H1 (cell line): ENCODE data around the gene LPP. TPM values are rescaled to one million over a fixed set of nuclear protein-coding genes. Genes with fewer than 3 reads are reported as not detected.

Experiments
- CTCF ChIA-PET: fragments of 300-600 bp; sonication (Branson Sonifier 250); formaldehyde crosslinking; loops from one replicate; lab custom pipeline; 2021; ENCODE audit not compliant: partially characterized antibody; lab: Charles Lee
- POLR2A ChIA-PET: fragments of 300-600 bp; sonication (Branson Sonifier 250); formaldehyde crosslinking; loops from one replicate; lab custom pipeline; 2021; ENCODE audit warnings: inconsistent platforms; ENCODE audit not compliant: partially characterized antibody; lab: Charles Lee
- DNase-seq, 2 experiments: peaks; one replicate each; pipeline versions ENCODE4 v3.0.0 to v3.0.0-alpha.2; 2010 to 2022; ENCODE audit warnings: low spot score in 2 of 2, low read depth in 1 of 2, mixed read lengths in 1 of 2
- FAIRE-seq: peaks from 2 replicates; lab custom pipeline; 2011; peaks lifted over from hg19 to GRCh38; lab: Jason Lieb, UNC
- H2AFZ ChIP-seq: 2 replicates; pipeline ENCODE4 v1.8.1; 2012; ENCODE audit warnings: low read length, inconsistent platforms
- H2AK5ac ChIP-seq: 2 replicates; pipeline ENCODE4 v1.6.1; 2013; ENCODE audit warnings: low read depth, low read length
- H2BK120ac ChIP-seq: replicated peaks from 2 replicates; pipeline ENCODE3; 2013; ENCODE audit warnings: low read depth, low read length, inconsistent platforms
- H2BK12ac ChIP-seq: 2 replicates; pipeline ENCODE4 v1.6.1; 2013; ENCODE audit warnings: low read depth, low read length
- H2BK15ac ChIP-seq: 2 replicates; pipeline ENCODE4 v1.6.1; 2013; ENCODE audit warnings: low read length
- H2BK20ac ChIP-seq: 2 replicates; pipeline ENCODE4 v1.6.1; 2013; ENCODE audit warnings: low read length
- H2BK5ac ChIP-seq: 2 replicates; pipeline ENCODE4 v1.6.1; 2013; ENCODE audit warnings: low read depth, low read length
- H3K14ac ChIP-seq: 2 replicates; pipeline ENCODE4 v1.6.1; 2013; ENCODE audit warnings: inconsistent platforms; ENCODE audit not compliant: insufficient read length
- H3K18ac ChIP-seq: 2 replicates; pipeline ENCODE4 v1.6.1; 2013; ENCODE audit warnings: low read length; ENCODE audit errors: extremely low read depth
- H3K23ac ChIP-seq: 2 replicates; pipeline ENCODE4 v1.6.1; 2013; ENCODE audit warnings: inconsistent platforms; ENCODE audit not compliant: insufficient read length
- H3K23me2 ChIP-seq: 2 replicates; pipeline ENCODE4 v1.6.1; 2013; ENCODE audit warnings: low read depth, low read length
- H3K27ac ChIP-seq: 2 replicates; pipeline ENCODE4 v1.6.1; 2011; ENCODE audit warnings: low read depth, low read length, inconsistent platforms
- H3K27me3 ChIP-seq, 4 experiments: replicated peaks in 1 of 4; 1 replicate in 1 of 4; 2 replicates in 3 of 4; pipeline versions ENCODE4 v1.6.1 to v1.8.1; 2011 to 2013; ENCODE audit warnings: low read length in 3 of 4, mild to moderate bottlenecking in 3 of 4, inconsistent platforms in 2 of 4, mixed read lengths in 2 of 4, moderate library complexity in 1 of 4; ENCODE audit not compliant: control insufficient read depth in 3 of 4, insufficient read depth in 3 of 4; ENCODE audit errors: extremely low read depth in 1 of 4
- H3K36me3 ChIP-seq, 4 experiments: 2 replicates each; pipeline versions ENCODE4 v1.6.1 to v1.8.1; 2011 to 2013; ENCODE audit warnings: mild to moderate bottlenecking in 4 of 4, low read length in 3 of 4, moderate library complexity in 2 of 4, control low read depth in 1 of 4, inconsistent platforms in 1 of 4; ENCODE audit not compliant: insufficient read depth in 4 of 4, control insufficient read depth in 2 of 4
- H3K4ac ChIP-seq: replicated peaks from 2 replicates; pipeline ENCODE3; 2013; ENCODE audit warnings: low read length, low read depth, mixed read lengths, inconsistent platforms; ENCODE audit not compliant: insufficient read length
- H3K4me1 ChIP-seq, 4 experiments: replicated peaks in 1 of 4; 1 replicate in 1 of 4; 2 replicates in 3 of 4; pipeline versions ENCODE4 v1.6.1 to v1.8.1; 2011 to 2013; ENCODE audit warnings: low read length in 3 of 4, inconsistent platforms in 2 of 4, mixed read lengths in 1 of 4; ENCODE audit not compliant: insufficient read depth in 4 of 4, control insufficient read depth in 3 of 4
- H3K4me2 ChIP-seq, 2 experiments: 2 replicates each; pipeline versions ENCODE4 v1.6.1 to v1.8.1; 2011 to 2013; ENCODE audit warnings: low read depth in 2 of 2, low read length in 2 of 2, control low read depth in 1 of 2, inconsistent platforms in 1 of 2, mild to moderate bottlenecking in 1 of 2; ENCODE audit not compliant: insufficient read depth in 1 of 2
- H3K4me3 ChIP-seq, 4 experiments: fragments of 200-600, 300-600 bp in 1 of 4; sonication (generic), shearing (Covaris generic), sonication (Bioruptor Twin) in 1 of 4; 2 replicates each; pipeline versions ENCODE4 v1.5.1 to v1.8.1; 2011 to 2016; ENCODE audit warnings: low read length in 4 of 4, low read depth in 3 of 4, control low read depth in 2 of 4, inconsistent platforms in 2 of 4, mild to moderate bottlenecking in 2 of 4, mixed read lengths in 1 of 4, moderate library complexity in 1 of 4; ENCODE audit not compliant: insufficient read depth in 2 of 4; ENCODE audit errors: extremely low read depth in 1 of 4
- H3K56ac ChIP-seq: replicated peaks from 2 replicates; pipeline ENCODE3; 2013; ENCODE audit warnings: low read depth, mild to moderate bottlenecking, mixed read lengths, low read length, inconsistent platforms; ENCODE audit not compliant: insufficient read length
- H3K79me1 ChIP-seq: 2 replicates; pipeline ENCODE4 v1.6.1; 2013; ENCODE audit warnings: low read depth, low read length, control low read depth
- H3K79me2 ChIP-seq, 2 experiments: 2 replicates each; pipeline versions ENCODE4 v1.6.1 to v1.8.1; 2012 to 2013; ENCODE audit warnings: low read length in 2 of 2, mild to moderate bottlenecking in 2 of 2, inconsistent platforms in 1 of 2; ENCODE audit not compliant: insufficient read depth in 2 of 2, control insufficient read depth in 1 of 2
- H3K9ac ChIP-seq, 4 experiments: replicated peaks in 1 of 4; 1 replicate in 1 of 4; 2 replicates in 3 of 4; pipeline versions ENCODE4 v1.6.1 to v1.8.1; 2011 to 2013; ENCODE audit warnings: low read depth in 3 of 4, low read length in 3 of 4, control low read depth in 2 of 4, mild to moderate bottlenecking in 2 of 4, moderate library complexity in 2 of 4, inconsistent platforms in 1 of 4; ENCODE audit errors: extremely low read depth in 1 of 4
- H3K9me3 ChIP-seq, 2 experiments: 2 replicates each; pipeline versions ENCODE4 v1.6.1 to v1.8.1; 2012 to 2013; ENCODE audit warnings: mild to moderate bottlenecking in 2 of 2, moderate library complexity in 2 of 2, control low read depth in 1 of 2, inconsistent platforms in 1 of 2, low read depth in 1 of 2, low read length in 1 of 2, mixed read lengths in 1 of 2; ENCODE audit not compliant: insufficient read depth in 2 of 2
- H4K20me1 ChIP-seq, 2 experiments: replicated peaks in 1 of 2; 2 replicates each; pipeline versions ENCODE3 to v1.8.1; 2011 to 2013; ENCODE audit warnings: inconsistent platforms in 2 of 2, low read length in 2 of 2, mild to moderate bottlenecking in 1 of 2; ENCODE audit not compliant: insufficient read depth in 2 of 2, control insufficient read depth in 1 of 2
- H4K5ac ChIP-seq: 2 replicates; pipeline ENCODE4 v1.6.1; 2013; ENCODE audit warnings: low read length, low read depth, mixed read lengths, inconsistent platforms; ENCODE audit not compliant: insufficient read length
- H4K8ac ChIP-seq: 2 replicates; pipeline ENCODE4 v1.8.0; 2013; ENCODE audit warnings: mild to moderate bottlenecking, moderate library complexity, low read length, inconsistent platforms; ENCODE audit not compliant: insufficient read depth; ENCODE audit errors: extremely low read depth
- H4K91ac ChIP-seq: replicated peaks from 2 replicates; pipeline ENCODE3; 2013; ENCODE audit warnings: low read length, mixed read lengths, inconsistent platforms; ENCODE audit not compliant: insufficient read length
- ATF2 ChIP-seq: IDR thresholded peaks from 2 replicates; pipeline ENCODE4 v1.6.1; 2012; ENCODE audit warnings: low read length, inconsistent platforms
- CHD1 ChIP-seq: IDR thresholded peaks from 2 replicates; pipeline ENCODE4 v1.6.1; 2012; ENCODE audit warnings: low read depth, low read length, improper control_type of control experiment
- CREB1 ChIP-seq: IDR thresholded peaks from 2 replicates; pipeline ENCODE4 v1.6.1; 2012; ENCODE audit warnings: inconsistent platforms
- E2F6 ChIP-seq: IDR thresholded peaks from 2 replicates; pipeline ENCODE4 v1.6.1; 2012; ENCODE audit warnings: inconsistent platforms
- GTF2F1 ChIP-seq: IDR thresholded peaks from 2 replicates; pipeline ENCODE4 v1.6.1; 2012; ENCODE audit warnings: low read depth, low read length, improper control_type of control experiment, borderline replicate concordance
- KDM4A ChIP-seq: IDR thresholded peaks from one replicate; pipeline ENCODE4 v1.7.1; 2012; ENCODE audit warnings: low read depth, mild to moderate bottlenecking, moderate library complexity, low read length, inconsistent platforms; ENCODE audit not compliant: severe bottlenecking
- MAFK ChIP-seq: IDR thresholded peaks from 2 replicates; pipeline ENCODE4 v1.6.1; 2012; ENCODE audit warnings: low read depth, mild to moderate bottlenecking, improper control_type of control experiment, low read length
- POLR2AphosphoS5 ChIP-seq: IDR thresholded peaks from 2 replicates; pipeline ENCODE4 v1.6.1; 2011; ENCODE audit warnings: low read depth, low read length
- RFX5 ChIP-seq: IDR thresholded peaks from 2 replicates; pipeline ENCODE4 v1.6.1; 2011; ENCODE audit warnings: low read depth, low read length, improper control_type of control experiment, borderline replicate concordance
- SIN3A ChIP-seq, 2 experiments: IDR thresholded peaks in 1 of 2; conservative IDR thresholded peaks in 1 of 2; 2 replicates each; pipeline ENCODE4 v1.6.1; 2011 to 2012; ENCODE audit warnings: low read length in 2 of 2, improper control_type of control experiment in 1 of 2, low read depth in 1 of 2, mild to moderate bottlenecking in 1 of 2
- SIRT6 ChIP-seq: IDR thresholded peaks from one replicate; pipeline ENCODE4 v1.7.1; 2012; ENCODE audit warnings: low read length, inconsistent platforms
- SP4 ChIP-seq: IDR thresholded peaks from 2 replicates; pipeline ENCODE4 v1.6.1; 2012; ENCODE audit warnings: low read length, inconsistent platforms
- WGBS, 2 experiments: shearing (Covaris generic) in 1 of 2; methylation state at CpG; one replicate each; pipeline versions ENCODE4 v1.1.6 to v1.1.7; 2013 to 2015; ENCODE audit warnings: low lambda C conversion rate in 2 of 2, mixed read lengths in 2 of 2, inconsistent platforms in 1 of 2, low coverage in 1 of 2, missing lambda C conversion rate in 1 of 2; ENCODE audit not compliant: insufficient replicate concordance in 2 of 2, insufficient coverage in 1 of 2, insufficient read length in 1 of 2; ENCODE audit errors: extremely low coverage in 1 of 2, missing lambda C conversion rate in 1 of 2; 5-methylcytosine and 5-hydroxymethylcytosine counted together
- polyA plus RNA-seq, 7 experiments: library from polyadenylated mRNA; depleted of rRNA in 3 of 7; stranded (reverse) in 5 of 7; unstranded in 2 of 7; fragments of >200 nt in 5 of 7; fragments of 200-250 nt in 2 of 7; gene quantifications; 1 replicate in 5 of 7; 2 replicates in 1 of 7; 4 replicates in 1 of 7; pipeline versions ENCODE4 v1.2.1 to v1.2.3, GENCODE V29; 2011 to 2013; ENCODE audit warnings: missing spikeins in 2 of 7, mixed read lengths in 2 of 7
- total RNA-seq: library from RNA; stranded (reverse); fragmentation: NEBNext Ultra II Directional; extraction: Animal tissue kit (Norgen Biotek cat#: 25700); gene quantifications from 2 replicates; pipeline ENCODE4 v1.2.1, GENCODE V29; 2021

The LPP gene
- total and polyA plus RNA-seq, 2 of the 8 experiments (the other 6 are each of a cell fraction or from before 2014, with no cell fraction given), result 10.0 to 53.3 TPM

- Histone ChIP-seq H3K27me3 (no peaks in the 10 kb centered on the region), H2BK5ac (no peak overlapping the region), H4K8ac (no peak overlapping the region), H3K36me3 (no peaks in the 10 kb centered on the region), H2AFZ (no peak overlapping the region), H3K23me2 (no peaks in the 10 kb centered on the region), H3K18ac (no peak overlapping the region), H3K27ac (no peak overlapping the region), H3K14ac (no peak overlapping the region), H3K4me2 (no peak overlapping the region), H3K23ac (no peak overlapping the region), H3K4ac (no peak overlapping the region), H3K9me3 (no peaks in the 10 kb centered on the region), H3K4me3 (no peak overlapping the region), H3K9ac (no peak overlapping the region), H2AK5ac (no peak overlapping the region), H4K5ac (no peak overlapping the region), H2BK120ac (no peak overlapping the region), H3K79me1 (no peaks in the 10 kb centered on the region), H3K4me1 (0 out of 7 replicates have a peak, but pooled peaks cover 0 to 2% (median 0%) of the 10 kb centered on the region in 4 experiments), H2BK15ac (no peak overlapping the region), H4K20me1 (no peaks in the 10 kb centered on the region), H3K79me2 (no peaks in the 10 kb centered on the region), H4K91ac (no peak overlapping the region), H2BK20ac (no peak overlapping the region), H2BK12ac (no peak overlapping the region), H3K56ac (no peak overlapping the region)
- 91% methylated on average over 8 of the region's 8 CpGs; no CpG with 5 or more reads in 1 of the 2 experiments for WGBS, 2 experiments
- ChIA-PET POLR2A (interaction anchor here (0.6 to 1.5 kb wide), 3 partner anchors 19 to 95 kb away, joined by 3 to 4 read pairs (median 3); partner anchors contain the start of gene LPP), CTCF (interaction anchor here (0.7 to 2.2 kb wide), 4 partner anchors 30 to 42 kb away, joined by 3 to 6 read pairs (median 4); no protein-coding TSS in a partner anchor)
- no peak for DNase-seq
- no peak for FAIRE-seq
- TF ChIP-seq SIRT6 (no peak), RFX5 (no peak), POLR2AphosphoS5 (no peak), SP4 (no peak), E2F6 (no peak), CREB1 (no peak), SIN3A (conservative IDR thresholded peaks at IDR 0.05 in 1 of 2, IDR thresholded peaks at IDR 0.05 in 1 of 2; ENCODE audit: low read depth in 1 of 2, low read length in 2 of 2) (no peak), KDM4A (no peak), ATF2 (no peak), GTF2F1 (no peak), CHD1 (no peak), MAFK (no peak)
Observed at GRCh38 chr3:188248036-188248561, 94.1 kb downstream of the LPP start.
